OCI-LY3 (cell line): ENCODE results near the gene HIKESHI.

Source experiments
- EZH2phosphoT487 ChIP-seq: fragments of 200-600 bp; shearing (Covaris generic); IDR thresholded peaks from 2 replicates; pipeline ENCODE4 v1.6.1; 2018; ENCODE audit warnings: antibody characterized with exemption, mixed run types, low read depth
- TF ChIP-seq, protein P1 (sequence below): fragments of 200-600, 300-600 bp; sonication (generic); IDR thresholded peaks from 2 replicates; pipeline ENCODE4 v1.5.1; 2014; ENCODE audit warnings: antibody characterized with exemption, low read length, low read depth

DNA sequence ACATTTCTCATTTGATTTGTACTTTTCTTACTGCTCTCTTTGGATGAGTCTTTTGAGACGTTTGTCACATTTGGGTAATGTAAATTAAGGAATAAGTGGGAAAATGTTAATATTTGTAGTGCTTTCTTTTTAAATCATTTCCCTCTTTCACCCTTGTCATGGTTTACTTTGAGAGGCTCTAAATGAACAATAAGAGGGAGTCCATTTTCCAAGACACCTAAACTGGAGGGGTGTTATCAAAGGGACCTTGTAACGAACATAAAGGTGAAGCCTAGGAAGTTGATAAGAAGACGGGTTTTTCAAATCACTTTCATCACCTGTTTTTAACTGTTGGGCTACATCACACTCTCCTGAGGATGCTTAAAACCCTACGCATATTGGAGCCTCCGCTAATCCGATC, 45.4 kb upstream of the HIKESHI start:
- TF ChIP-seq, protein P1, sequence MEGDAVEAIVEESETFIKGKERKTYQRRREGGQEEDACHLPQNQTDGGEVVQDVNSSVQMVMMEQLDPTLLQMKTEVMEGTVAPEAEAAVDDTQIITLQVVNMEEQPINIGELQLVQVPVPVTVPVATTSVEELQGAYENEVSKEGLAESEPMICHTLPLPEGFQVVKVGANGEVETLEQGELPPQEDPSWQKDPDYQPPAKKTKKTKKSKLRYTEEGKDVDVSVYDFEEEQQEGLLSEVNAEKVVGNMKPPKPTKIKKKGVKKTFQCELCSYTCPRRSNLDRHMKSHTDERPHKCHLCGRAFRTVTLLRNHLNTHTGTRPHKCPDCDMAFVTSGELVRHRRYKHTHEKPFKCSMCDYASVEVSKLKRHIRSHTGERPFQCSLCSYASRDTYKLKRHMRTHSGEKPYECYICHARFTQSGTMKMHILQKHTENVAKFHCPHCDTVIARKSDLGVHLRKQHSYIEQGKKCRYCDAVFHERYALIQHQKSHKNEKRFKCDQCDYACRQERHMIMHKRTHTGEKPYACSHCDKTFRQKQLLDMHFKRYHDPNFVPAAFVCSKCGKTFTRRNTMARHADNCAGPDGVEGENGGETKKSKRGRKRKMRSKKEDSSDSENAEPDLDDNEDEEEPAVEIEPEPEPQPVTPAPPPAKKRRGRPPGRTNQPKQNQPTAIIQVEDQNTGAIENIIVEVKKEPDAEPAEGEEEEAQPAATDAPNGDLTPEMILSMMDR = no peak
- TF ChIP-seq EZH2phosphoT487 = no peak
